Activated T-cell treated with anti-CD3 and anti-CD28 coated beads for 48 hours (primary cell): ENCODE measurements around the gene SLC6A8.
"Not testable (repeated sequence)": the region's sequence is repeated elsewhere in the genome, so short reads cannot be mapped to it uniquely, and the experiment has no call there.

Experiments
- DNase-seq: peaks from one replicate; pipeline ENCODE4 v3.0.0-alpha.2; 2020; ENCODE audit warnings: low read depth

SLC6A8 gene

DNA sequence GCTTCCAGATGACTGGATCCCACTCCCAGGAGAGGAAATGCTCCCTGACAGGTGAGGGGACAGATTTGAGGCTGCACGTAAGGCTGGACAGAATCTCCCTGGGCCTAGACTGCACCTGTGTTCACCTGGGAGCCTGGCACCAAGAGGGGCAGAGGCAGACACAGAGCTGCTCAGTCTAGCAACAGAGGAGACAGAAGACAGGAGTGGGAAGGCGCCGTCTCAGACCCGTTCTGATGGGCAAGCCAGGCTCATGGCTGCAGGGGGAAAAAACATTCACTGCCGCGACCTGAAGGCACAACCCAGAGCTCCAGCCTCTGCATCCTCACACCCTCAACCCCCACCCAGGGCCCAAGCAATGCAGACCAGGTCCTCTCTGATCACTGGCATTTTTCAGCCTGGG, 19.7 kb downstream of the SLC6A8 start:
- no peak for DNase-seq

DNA sequence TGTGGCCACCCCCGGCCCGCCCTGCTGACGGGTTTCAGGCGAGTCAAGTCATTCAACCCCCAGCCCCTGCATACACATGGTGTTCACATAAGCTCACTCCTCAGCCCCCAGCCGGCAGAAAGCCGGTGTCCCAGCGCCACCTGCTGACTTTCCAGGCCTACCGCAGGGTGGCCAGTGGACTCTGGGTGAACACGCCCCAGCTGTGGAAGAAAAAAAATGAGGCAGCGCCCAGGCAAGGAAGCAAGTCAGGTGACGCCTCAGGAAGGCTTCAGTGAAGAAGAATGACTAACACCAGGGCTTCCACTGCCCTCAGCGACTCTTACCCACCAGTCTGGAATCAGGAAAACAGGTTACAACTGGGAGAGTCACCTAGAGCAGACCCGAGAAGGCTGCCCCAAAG, 20.7 kb downstream of the SLC6A8 start:
- DNase-seq: peak; percentile 29

DNA sequence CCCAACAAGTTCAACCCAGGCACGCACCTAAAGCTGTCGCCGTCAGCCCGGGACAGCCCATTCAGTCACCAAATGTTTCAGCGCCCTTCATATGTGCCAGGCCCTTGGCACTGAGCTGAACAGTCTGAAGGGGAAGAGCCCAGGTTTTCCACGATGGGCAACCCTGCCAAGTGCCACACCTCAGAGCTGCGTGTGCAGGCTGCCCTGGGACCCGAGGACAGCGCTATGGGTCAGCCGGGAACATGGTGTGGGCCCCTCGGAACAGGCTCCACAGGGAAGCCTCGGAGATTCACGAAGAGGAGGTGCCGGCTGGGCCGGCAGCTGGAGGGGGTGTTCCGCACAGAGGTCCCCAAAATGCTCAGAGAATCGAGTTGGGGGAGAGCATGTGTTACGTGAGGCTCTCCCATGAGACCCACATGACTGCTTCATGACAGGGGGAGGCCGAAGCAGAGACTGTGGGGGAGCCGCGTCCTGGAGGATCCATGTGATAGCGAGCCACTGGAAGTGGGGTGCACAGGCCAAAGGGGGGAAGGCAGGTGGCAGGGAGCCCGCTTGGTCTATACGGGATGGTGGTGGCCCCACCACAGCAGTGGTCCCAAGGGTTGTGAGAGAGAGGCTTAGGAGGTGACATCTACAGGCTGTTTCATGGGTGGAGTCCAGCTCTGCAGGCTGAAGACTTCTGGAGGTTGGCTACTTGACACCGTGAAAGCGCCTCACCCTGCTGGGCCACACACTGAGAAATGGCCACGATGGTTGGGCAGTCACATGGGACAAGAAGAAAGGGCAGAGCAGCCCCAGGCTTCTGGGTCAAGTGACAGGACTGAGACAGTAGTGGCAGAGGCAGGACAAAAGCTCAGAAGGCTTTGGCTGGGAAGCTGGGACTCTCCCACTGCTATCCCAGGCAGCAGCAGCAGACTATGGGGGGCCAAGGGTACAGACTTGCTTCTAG, 22.3 kb downstream of the SLC6A8 start:
- no peak for DNase-seq

DNA sequence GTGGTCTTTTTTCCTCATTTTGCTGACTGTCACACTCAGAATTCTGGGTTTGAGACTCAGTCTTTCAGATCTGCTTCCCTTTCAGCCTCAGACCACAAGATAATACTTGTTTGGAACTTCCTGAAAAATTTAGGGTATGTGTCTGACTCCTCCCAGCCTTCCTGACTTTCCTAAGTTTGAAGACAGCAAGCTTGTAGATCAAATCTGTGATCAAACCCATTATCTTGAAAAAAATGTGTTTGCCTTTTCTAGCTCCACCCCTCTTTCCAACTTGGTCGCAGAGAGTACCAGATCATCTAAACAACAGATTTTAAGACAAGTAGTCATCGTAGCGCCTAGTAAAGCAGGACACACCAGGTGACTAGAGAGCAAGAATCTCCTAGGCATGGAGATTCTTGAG, 26.5 kb downstream of the SLC6A8 start:
- no peak for DNase-seq

DNA sequence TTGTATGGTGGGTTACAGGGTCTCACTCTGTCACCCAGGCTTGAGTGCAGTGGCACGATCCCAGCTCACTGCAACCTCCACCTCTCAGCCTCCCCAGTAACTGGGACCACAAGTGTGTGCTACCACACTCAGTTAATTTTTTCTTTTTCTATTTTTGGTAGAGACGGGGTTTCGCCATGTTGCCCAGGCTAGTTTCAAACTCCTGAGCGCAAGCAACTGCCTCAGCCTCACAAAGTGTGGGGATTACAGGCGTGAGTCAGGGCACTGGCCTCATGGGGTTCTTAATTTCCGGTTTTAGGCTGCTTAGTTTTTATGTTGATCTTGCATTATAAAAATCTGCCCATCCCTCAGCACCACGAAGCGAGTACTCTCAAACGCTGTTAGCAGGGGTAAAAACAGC, 29.7 kb downstream of the SLC6A8 start:
- no peak for DNase-seq

DNA sequence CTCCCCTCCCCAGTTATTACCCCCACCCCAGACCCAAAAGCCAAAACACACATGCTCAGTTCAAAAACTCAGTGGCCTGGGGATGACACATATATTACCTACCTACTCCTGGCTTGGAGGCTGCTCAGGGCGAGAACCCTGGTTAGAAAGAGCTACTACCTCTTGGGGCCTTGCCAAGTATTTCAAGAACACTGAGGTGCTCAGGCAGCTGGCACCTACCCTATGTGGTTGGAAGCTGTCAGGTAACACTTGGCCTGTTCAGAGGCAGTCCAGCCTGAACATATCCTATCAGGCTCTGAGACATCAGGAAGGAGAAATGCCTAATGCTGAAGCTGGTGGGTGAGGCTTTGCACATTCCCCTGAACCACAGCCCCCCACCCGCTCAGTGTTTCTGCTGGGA, 31.5 kb downstream of the SLC6A8 start:
- DNase-seq: no peak

DNA sequence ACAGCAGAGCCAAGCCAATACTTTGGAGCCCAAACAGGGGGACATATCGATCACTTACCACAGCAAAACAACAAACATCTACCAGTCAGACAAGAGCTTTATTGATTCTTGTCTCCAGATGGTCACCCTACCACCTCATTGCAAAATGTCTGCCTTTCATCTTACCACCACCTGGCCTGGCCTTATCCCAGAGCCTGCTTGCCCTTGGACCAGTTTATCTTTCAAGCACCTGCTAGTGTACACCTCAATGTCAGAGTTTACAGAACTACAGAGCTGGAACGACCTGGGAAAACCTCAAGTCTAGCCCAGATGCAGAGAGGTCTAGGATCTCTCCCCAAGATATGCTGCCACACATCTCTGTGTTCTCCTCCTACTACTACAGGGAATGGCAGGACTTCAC, 32.0 kb downstream of the SLC6A8 start:
- DNase-seq: no peak

DNA sequence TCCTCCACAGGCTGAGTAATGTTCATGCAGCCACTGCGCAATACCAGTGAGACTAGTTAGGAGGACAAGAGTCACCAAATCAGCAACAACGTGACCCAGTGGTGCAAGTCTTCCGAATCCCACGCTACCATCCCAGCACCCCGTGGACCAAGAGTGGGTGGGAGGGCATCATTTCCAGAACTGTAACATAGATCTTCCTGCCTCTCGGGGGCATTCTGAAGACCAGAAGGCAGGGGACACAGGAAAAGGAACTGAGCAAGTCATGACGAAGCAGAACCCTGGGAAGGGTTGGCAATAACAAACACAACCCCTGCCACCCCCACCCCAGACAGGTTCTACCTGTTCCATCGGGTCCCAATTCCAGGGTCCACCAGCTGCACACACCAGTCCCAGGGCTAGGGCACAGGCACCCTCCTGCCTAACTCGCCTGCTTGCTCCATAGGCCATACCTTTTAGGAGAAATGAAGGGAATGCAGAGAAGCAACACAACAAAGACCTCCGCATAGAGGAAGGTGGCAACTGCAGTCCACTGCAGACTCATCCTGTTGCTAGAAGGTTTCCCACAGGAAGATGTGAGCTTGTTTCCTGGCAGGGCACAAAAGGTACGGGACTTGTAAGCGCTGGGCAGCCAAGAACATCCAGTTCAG, 35.1 kb downstream of the SLC6A8 start:
- no peak for DNase-seq

DNA sequence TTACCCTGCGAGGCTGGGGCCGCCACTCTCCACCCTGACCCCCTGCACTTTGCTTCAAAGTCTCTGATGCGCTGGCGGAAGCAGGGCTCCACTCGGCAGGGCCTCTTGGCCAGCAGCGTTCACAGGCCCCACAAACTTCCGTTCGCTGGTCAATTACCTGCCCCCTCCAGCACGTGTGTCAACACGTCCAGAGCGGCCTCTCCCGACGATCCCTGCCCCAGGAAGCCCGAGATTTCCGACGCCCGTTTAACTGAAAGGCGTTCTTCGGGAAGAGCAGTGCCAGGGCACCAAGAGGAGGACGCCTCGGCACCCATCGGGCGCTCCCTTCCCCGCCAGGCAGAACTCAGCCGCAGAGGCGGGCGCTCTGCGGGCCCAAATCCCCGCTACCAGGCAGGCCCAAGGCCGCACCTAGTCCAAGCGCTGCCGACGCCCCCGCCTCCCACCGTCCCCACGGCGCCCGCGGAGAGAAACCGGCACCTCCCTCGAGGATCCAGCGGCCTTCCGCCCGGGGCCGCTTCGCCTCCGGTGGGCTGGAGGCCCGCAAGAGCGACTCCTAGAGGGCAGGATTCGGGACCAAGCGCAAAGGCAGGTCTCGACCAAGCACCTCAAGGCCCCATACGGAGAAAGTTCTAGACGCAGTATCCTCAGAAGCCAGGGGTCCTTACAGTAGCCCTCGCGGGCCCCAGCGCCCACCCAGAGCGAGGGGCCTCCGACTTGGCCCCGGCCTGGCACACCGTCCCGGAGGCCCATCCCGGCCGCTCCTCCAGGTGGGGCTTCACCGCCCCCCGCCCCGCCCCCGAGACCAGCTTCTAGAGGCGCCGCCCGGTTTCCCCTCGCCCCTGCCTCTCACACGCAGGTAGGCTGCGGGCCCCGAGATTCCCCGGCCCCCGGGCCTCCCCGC, 35.9 kb downstream of the SLC6A8 start:
- DNase-seq: peak; percentile 61

DNA sequence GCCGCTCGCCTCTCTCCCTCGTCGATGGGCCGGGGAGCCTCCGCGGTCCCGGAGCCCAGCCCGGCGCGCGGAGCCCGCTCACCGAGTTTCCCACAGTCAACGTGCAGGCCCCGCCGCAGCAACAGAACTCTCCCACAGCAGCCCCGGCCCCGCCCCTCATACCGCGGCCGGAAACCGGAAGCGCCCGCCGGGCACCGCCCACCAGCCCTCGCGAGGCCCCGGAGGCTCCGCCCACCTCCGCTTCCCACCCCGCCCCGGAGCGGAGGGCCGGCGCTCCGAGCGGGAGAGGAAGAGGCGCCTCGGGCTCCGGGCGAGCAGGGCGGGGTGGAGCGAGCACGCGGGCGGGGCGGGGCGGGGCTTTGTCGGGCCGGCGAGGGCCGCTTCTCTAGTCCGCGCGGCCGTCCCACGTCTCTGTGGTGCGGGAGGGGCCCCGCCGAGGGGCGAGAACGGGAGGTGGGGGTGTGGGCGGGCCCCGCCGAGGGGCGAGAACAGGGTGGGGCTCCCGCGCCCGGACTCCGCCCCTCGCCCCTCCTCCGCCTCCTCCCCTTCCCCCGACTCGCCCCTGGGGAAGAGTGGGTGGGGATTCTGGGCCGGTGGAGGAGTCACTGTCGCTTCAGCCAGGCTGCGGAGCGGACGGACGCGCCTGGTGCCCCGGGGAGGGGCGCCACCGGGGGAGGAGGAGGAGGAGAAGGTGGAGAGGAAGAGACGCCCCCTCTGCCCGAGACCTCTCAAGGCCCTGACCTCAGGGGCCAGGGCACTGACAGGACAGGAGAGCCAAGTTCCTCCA, 36.7 kb downstream of the SLC6A8 start, which contains the start of the genes ABCD1 and BCAP31:
ABCD1 (plus strand) TSS at position 605 of the 787 bp plus-strand sequence. CDS start 411 bp downstream, outside the sequence.
BCAP31 (minus strand) TSS at position 136 of the 787 bp plus-strand sequence. CDS start 1,143 bp downstream, outside the sequence.
- DNase-seq: peak; percentile 87

DNA sequence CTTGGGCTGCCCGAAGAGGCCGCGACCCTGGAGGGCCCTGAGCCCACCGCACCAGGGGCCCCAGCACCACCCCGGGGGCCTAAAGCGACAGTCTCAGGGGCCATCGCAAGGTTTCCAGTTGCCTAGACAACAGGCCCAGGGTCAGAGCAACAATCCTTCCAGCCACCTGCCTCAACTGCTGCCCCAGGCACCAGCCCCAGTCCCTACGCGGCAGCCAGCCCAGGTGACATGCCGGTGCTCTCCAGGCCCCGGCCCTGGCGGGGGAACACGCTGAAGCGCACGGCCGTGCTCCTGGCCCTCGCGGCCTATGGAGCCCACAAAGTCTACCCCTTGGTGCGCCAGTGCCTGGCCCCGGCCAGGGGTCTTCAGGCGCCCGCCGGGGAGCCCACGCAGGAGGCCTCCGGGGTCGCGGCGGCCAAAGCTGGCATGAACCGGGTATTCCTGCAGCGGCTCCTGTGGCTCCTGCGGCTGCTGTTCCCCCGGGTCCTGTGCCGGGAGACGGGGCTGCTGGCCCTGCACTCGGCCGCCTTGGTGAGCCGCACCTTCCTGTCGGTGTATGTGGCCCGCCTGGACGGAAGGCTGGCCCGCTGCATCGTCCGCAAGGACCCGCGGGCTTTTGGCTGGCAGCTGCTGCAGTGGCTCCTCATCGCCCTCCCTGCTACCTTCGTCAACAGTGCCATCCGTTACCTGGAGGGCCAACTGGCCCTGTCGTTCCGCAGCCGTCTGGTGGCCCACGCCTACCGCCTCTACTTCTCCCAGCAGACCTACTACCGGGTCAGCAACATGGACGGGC, 37.5 kb downstream of the SLC6A8 start:
- DNase-seq: no peak

DNA sequence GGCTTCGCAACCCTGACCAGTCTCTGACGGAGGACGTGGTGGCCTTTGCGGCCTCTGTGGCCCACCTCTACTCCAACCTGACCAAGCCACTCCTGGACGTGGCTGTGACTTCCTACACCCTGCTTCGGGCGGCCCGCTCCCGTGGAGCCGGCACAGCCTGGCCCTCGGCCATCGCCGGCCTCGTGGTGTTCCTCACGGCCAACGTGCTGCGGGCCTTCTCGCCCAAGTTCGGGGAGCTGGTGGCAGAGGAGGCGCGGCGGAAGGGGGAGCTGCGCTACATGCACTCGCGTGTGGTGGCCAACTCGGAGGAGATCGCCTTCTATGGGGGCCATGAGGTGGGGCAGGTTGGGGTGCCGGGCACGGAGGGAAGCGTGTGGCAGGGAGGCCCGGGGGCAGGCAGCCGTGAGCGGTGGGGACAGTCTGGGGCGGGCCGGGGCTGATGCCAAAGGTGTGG, 38.1 kb downstream of the SLC6A8 start:
- DNase-seq: no peak

DNA sequence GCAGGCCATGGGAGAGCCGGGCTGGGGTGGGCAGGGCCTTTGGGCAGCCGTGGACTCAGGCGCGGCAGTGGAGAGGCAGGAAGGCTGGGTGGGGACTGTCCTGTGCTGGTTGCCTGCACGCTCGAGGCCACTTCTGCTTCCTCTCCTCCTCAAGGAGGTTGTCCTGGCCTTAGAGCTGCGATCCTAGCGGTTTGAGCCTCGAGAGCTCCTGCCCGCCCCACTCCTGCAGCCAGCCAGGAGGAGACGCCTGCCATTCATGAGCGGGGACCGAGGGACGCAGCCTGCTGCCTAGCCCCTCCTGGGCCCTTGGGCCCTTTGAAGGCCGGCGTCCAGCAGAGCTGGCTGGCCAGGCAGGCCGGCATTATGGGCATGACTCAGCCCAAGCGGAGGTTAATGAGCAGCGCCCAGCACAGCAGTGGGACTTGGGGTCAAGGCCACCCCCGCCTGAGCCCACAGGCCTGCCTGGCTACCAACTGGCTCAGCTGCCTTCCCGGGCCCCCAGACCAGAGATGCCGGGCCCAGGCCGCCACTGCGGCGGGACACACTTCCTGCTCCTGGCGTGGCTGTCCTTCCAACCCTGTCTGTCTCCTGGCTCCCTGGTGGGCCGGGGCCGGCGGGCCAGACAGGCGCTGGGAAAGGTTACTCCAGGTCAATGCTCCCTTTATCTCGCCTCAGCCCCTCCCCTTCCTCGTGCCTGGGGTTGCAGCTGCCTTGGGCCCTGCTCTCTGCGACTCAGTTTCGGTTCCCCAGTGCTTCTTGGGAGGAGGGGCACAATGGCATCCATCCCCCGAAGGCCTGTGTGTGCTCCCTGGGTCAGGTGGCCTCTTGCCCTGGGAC, 38.8 kb downstream of the SLC6A8 start:
- no peak for DNase-seq

DNA sequence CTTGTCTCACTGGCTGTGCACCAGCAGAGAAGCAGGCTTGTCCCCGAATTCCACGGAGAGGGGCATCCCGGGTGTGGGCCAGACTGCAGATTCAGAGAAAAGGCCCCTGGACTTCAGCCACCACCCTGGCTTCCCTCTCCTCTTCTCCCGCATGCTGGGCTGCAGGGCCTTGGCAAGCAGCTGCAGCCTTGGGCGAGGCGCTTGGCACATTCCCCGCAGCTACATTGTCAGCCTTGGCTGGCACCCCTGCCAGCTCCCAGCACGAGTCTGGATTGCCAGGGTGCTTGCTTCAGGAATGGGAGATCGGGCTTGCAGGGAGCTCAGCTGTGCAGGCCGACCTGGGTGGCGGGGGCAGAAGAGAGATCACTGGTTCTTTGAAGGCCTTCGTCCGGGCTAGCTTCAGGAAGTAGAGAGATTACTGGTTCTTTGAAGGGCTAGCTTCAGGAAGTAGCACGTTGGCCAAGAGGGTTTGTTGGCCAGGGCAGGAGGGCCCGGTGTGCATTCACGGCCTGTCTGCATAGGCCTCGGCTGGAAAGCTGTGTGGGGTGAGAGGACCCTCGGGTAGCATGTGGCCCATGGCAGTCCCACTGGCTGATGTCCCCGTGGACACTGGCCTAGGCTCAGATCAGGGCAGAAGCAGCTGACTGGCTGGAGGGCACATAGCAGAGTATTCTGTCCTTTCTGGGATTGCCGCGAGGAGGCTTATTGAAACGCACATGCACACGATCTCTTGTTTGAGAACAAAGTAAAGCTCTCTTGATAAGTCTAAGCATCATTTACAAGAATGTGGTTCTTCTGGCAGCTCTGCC, 39.6 kb downstream of the SLC6A8 start:
- no peak for DNase-seq

DNA sequence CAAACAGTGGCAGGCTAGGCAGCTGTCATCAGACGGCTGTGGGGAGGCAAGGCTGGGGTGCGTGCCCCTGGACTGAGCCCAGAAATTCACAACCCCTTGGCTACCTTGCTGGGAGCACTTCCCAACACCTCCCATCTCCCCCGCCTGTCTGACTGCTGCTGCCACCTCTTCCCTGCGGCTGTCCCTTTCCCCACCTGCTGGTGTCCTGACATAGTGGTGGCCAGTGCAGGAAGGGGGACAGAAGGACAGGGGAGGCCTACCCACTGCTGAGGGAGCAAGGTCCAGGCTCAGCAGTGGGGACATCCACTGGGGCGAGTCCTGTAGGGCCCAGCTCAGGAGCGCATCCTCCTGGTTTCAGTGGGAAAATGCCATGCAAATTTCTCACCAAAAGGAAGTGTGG, 40.4 kb downstream of the SLC6A8 start:
- no peak for DNase-seq

DNA sequence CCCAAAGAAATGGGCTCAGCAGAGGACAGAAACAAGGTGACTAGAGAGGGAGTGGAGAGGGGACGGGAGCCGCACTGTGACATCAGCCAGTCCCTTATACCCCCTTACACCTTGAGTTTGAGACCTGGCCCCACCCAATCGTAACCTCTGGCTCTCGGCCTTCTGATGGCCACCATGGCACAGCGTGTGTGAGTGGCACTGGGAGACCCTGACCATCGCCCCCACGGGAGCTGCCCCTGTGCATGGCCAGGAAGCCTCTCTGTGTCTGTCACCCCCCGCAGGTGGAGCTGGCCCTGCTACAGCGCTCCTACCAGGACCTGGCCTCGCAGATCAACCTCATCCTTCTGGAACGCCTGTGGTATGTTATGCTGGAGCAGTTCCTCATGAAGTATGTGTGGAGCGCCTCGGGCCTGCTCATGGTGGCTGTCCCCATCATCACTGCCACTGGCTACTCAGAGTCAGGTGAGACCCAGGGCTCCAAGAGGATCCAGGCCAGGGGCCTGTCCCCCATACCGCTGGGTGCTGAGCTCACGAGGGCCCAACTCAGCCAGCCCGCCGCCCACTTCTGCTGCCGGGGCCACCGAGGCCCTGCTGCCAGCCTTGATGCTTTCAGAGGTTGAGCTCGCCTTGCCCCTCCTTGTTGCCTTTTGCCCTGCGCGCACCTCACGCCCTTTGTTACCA, 41.4 kb downstream of the SLC6A8 start:
- no peak for DNase-seq

DNA sequence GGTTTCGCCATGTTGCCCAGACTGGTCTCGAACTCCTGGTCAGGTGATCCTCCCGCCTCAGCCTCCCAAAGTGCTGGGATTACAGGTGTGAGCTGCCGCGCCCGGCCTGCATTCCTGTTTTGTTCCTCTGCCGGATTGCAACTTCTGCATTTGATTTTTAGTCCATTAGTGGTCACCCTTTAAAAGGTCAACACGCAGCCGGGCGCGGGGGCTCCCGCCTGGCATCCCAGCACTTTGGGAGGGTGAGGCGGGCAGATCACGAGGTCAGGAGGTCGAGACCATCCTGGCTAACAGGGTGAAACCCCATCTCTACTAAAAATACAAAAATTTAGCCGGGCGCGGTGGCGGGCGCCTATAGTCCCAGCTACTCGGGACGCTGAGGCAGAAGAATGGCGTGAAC, 42.4 kb downstream of the SLC6A8 start:
- not testable (repeated sequence) for DNase-seq
